Aorta (tissue), 5 donors: ENCODE measurements around the gene PAXIP1. TPM values are rescaled to one million over a fixed set of nuclear protein-coding genes. Genes with fewer than 3 reads are reported as not detected.

Experiments used
- ATAC-seq: fragments of 200-7000 bp; cut with Tn5 transposase; one replicate; pipeline ENCODE4 v1.9.1; 2022; ENCODE audit warnings: moderate library complexity; ENCODE audit not compliant: low FRiP score
- DNase-seq, 2 donors: peaks; one replicate each; pipeline ENCODE4 v3.0.0-alpha.2; 2020
- H3K27ac ChIP-seq, 2 donors: one replicate each; pipeline ENCODE4 v1.5.1; 2013; ENCODE audit warnings: low read length in 2 of 2, mild to moderate bottlenecking in 2 of 2, moderate library complexity in 2 of 2, control low read depth in 1 of 2, inconsistent platforms in 1 of 2, low read depth in 1 of 2
- H3K27me3 ChIP-seq, 2 donors: one replicate each; pipeline ENCODE4 v1.6.1; 2013; ENCODE audit warnings: control low read depth in 1 of 2, low read length in 1 of 2, mild to moderate bottlenecking in 1 of 2, moderate library complexity in 1 of 2; ENCODE audit not compliant: insufficient read depth in 2 of 2, control insufficient read depth in 1 of 2
- H3K36me3 ChIP-seq, 2 donors: one replicate each; pipeline ENCODE4 v1.6.1; 2013; ENCODE audit warnings: control low read depth in 1 of 2, low read length in 1 of 2, mild to moderate bottlenecking in 1 of 2; ENCODE audit not compliant: insufficient read depth in 2 of 2, control insufficient read depth in 1 of 2
- H3K4me1 ChIP-seq, 2 donors: one replicate each; pipeline ENCODE4 v1.6.1; 2013; ENCODE audit warnings: low read length in 2 of 2, control low read depth in 1 of 2, mild to moderate bottlenecking in 1 of 2, moderate library complexity in 1 of 2; ENCODE audit not compliant: insufficient read depth in 2 of 2, control insufficient read depth in 1 of 2
- H3K4me3 ChIP-seq, 2 donors: one replicate each; pipeline ENCODE4 v1.5.1; 2013; ENCODE audit warnings: low read length in 2 of 2, control low read depth in 1 of 2, mild to moderate bottlenecking in 1 of 2
- H3K9me3 ChIP-seq: one replicate; pipeline ENCODE4 v1.6.1; 2013; ENCODE audit warnings: mild to moderate bottlenecking, low read length; ENCODE audit not compliant: control insufficient read depth
- WGBS, 2 donors: extraction: QIAGEN DNeasy Blood & Tissue Kit; methylation state at CpG; one replicate each; pipeline ENCODE4 v1.1.7; 2013; 5-methylcytosine and 5-hydroxymethylcytosine counted together
- intact Hi-C, 2 donors: fragments of 100-400 bp; cut with DNase I; formaldehyde crosslinking; loops; one replicate each; pipeline versions ENCODE4 v1.14.2 to v1.15.0; 2022
- polyA plus RNA-seq, 2 donors: library from polyadenylated mRNA; stranded (reverse); fragments of 200-250 nt; gene quantifications; one replicate each; pipeline ENCODE4 v1.2.3, GENCODE V29; 2013
- total RNA-seq, 2 donors: library from RNA; stranded (reverse); fragmentation: NEBNext Ultra II Directional; extraction: Animal tissue kit (Norgen Biotek cat#: 25700); gene quantifications; one replicate each; pipeline ENCODE4 v1.2.1, GENCODE V29; 2021
- donor health status: healthy with polysubstance abuse.
- donor health status: Bipolar disorder and iron deficiency.
- donor health status: DM: no; HTN: no; CAD: no.
- donor health status: DM: no; HTN: no; CAD: no.
- donor health status: DM: yes; HTN: yes; CAD: no.

PAXIP1 gene
- total and polyA plus RNA-seq, 4 donors, result 3.4 to 12.2 (median 5.4) TPM

GRCh38 chr7:154914996-154915380 is 87.9 kb downstream of the PAXIP1 start:
- WGBS, 2 donors, result 79 to 80% methylated on average over 18 of the region's 18 CpGs
- Histone ChIP-seq H3K4me3 (no peak overlapping the region), H3K36me3 (no peaks in the 10 kb centered on the region), H3K27me3 (no peaks in the 10 kb centered on the region), H3K27ac (no peak overlapping the region), H3K9me3 (no peaks in the 10 kb centered on the region), H3K4me1 (no peaks in the 10 kb centered on the region)
- no peak for ATAC-seq
- intact Hi-C loops, result loop anchor here (5.0 kb wide), 2 partner anchors 37 to 427 kb away; no protein-coding TSS in a partner anchor
- DNase-seq, result peak in 1 of 2 donors; percentile 67

DNA sequence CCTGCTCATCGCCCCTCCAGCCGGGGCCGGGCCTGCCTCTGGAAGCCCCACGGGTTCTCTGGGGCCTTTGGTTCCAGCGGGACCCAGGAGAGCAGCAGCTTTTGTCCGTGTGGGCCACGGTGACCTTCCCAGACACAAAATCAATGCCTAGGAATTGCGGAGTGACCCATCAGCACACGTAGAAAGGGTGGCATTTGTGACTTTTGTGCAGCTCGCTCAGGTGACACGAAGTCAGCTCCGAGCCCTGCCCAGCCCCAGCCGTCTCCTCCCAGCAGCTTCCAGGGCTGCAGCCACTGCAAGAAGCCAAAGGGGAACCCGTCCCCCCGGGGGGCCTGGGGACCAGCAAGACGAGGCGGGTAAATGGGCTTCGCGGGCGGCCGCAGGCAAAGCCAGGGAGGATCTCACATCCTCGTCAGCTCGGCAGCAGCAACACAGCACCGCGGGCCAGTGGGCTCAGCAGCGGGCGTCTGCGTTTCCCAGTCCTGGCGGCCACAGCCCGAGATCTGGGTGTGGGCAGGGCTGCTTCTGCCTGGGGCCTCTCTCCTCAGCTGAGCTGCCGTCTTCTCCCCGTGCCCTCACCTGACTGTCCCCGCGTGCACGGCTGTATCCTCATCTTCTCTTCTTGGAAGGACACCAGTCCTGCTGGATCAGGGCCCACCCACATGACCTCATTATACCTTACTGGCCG is 88.5 kb downstream of the PAXIP1 start:
- no peaks in the 10 kb centered on the region for H3K9me3 ChIP-seq
- 42 to 50% methylated on average over 34 to 36 of the region's 36 CpGs for WGBS, 2 donors
- ATAC-seq (peak; percentile 13), DNase-seq (peak in 1 of 2 donors; percentile 71)
- no peaks in the 10 kb centered on the region for H3K36me3 ChIP-seq
- intact Hi-C loops, result loop anchor here (5.0 kb wide), 2 partner anchors 38 to 428 kb away; no protein-coding TSS in a partner anchor
- no peaks in the 10 kb centered on the region for H3K27me3 ChIP-seq
- no peak overlapping the region for H3K27ac ChIP-seq
- H3K4me3 ChIP-seq, result no peak overlapping the region
- H3K4me1 ChIP-seq, result no peaks in the 10 kb centered on the region

DNA sequence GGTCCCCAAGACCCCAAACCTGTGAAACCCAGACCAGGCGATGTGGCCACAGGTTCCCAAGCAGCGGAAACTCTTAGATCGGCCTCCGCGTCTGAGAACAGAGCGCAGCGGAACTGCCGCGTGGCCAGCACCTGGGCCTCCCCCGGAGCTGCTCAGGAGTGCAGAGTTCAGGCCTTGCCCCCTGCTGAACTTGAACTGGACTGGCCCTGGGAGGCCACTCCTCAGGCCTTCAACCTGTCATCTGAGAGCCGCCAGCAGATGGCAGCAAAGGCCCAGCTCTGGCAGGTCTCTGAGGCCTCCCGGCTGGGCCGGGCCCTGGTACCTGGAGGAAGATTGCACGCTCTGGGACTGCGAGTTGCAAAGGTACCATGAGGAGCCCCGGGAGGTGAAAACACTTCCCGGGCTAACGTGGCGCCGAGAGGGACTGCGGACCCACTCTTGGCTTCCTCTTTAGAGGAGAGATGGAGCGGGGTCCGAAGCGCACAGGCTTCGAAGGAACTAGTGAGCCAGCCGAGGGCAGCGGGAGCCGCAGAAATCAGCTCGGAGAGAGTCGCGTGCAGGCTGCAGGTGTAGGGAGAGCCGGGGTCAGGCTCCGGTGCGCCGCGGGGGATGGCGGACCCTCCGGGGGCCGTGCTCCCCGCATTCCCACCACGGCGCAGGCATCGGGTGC is 89.2 kb downstream of the PAXIP1 start:
- ATAC-seq, result peak; percentile 88
- Histone ChIP-seq H3K36me3 (no peaks in the 10 kb centered on the region), H3K4me1 (no peaks in the 10 kb centered on the region), H3K27me3 (no peaks in the 10 kb centered on the region), H3K27ac (no peak overlapping the region), H3K9me3 (no peaks in the 10 kb centered on the region), H3K4me3 (no peak overlapping the region)
- DNase-seq, result peak; percentile 89 to 98
- intact Hi-C loops, result loop anchor here (5.0 kb wide), 2 partner anchors 39 to 429 kb away; no protein-coding TSS in a partner anchor
- 8 to 9% methylated on average over 27 to 43 of the region's 43 CpGs for WGBS, 2 donors

DNA sequence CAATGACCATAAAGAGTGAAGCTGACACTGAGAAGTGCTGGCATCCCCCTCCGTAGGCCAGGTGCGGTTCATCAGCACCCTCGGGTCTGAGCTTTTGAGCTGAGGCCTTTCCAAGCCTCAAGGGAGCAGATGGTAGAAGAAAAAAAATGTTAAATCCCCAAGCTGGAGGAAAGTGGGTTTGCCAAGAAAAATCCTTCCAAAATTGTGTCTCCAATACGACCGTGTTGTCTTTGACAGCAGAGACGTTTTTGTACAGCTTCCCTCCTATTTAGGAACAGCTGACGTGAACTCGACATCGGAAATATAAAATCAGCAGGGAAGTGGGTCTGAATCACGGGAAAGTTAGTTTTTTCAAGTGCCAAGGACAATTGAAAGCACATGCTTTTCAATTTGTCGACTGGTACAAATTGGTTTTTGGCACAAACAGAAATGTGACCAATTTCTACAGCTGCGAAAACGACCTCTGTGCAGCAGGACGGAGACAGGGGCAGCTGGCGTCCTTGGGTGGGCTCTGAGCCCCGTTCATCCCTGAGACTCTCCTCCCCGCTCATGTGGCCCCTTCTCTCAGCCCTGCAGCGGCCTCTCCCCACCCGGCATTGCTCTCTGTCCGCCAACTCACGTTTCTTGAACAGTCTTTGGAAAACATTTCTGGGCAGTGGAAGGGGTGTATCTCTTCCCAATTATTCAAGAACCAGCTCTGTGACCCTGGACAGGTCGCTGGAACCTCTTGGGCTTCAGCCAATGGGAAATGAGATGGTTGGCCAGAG is 89.9 kb downstream of the PAXIP1 start:
- no peak overlapping the region for H3K4me3 ChIP-seq
- ATAC-seq, result no peak
- no peaks in the 10 kb centered on the region for H3K4me1 ChIP-seq
- H3K36me3 ChIP-seq, result no peaks in the 10 kb centered on the region
- intact Hi-C loops, result loop anchor here (5.0 kb wide), 2 partner anchors 39 to 429 kb away; no protein-coding TSS in a partner anchor
- no peak for DNase-seq
- 58 to 71% methylated on average over 22 of the region's 22 CpGs for WGBS, 2 donors
- no peaks in the 10 kb centered on the region for H3K9me3 ChIP-seq
- H3K27me3 ChIP-seq, result no peaks in the 10 kb centered on the region
- no peak overlapping the region for H3K27ac ChIP-seq

DNA sequence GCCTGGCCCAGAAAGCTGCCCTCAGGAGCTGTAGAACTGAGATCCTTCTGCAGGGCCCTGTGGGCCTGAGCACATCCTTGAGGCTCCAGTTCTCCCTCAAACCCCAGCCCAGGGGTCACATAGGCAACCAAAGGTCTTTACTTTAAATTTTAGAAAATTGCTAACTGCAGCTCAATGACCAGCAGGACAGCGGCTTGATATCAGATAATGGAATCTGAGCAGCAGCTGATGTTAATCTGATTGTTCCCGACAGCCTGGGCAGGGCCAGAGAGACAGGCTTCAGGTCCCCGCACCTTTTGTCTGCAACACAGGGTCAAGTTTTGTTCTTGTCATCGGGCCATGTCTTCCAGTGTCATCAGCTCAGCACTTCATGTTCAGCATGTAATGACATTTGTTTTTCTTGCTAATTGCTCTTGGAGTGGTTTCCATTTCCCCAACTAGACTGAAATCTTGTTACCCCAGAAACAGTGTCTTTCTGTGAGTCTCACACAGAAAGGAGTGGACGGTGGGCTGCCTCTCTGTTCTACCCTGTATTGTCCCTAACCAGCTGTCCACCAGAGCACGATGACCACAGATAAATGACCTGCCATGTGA is 91.0 kb downstream of the PAXIP1 start:
- no peaks in the 10 kb centered on the region for H3K9me3 ChIP-seq
- intact Hi-C loops, result loop anchor here (5.0 kb wide), 2 partner anchors 40 to 430 kb away; no protein-coding TSS in a partner anchor
- ATAC-seq, result no peak
- H3K4me3 ChIP-seq, result no peak overlapping the region
- H3K4me1 ChIP-seq, result no peaks in the 10 kb centered on the region
- no peaks in the 10 kb centered on the region for H3K27me3 ChIP-seq
- H3K36me3 ChIP-seq, result no peaks in the 10 kb centered on the region
- WGBS, 2 donors, result 90 to 94% methylated on average over 6 of the region's 6 CpGs
- DNase-seq, result no peak
- no peak overlapping the region for H3K27ac ChIP-seq

- no peak overlapping the region for H3K27ac ChIP-seq
- DNase-seq (no peak), ATAC-seq (no peak)
- intact Hi-C loops, result loop anchor here (5.0 kb wide), 2 partner anchors 41 to 431 kb away; no protein-coding TSS in a partner anchor
- no peak overlapping the region for H3K4me3 ChIP-seq
- 86 to 89% methylated on average over 2 of the region's 2 CpGs for WGBS, 2 donors
- no peaks in the 10 kb centered on the region for H3K4me1 ChIP-seq
- H3K27me3 ChIP-seq, result no peaks in the 10 kb centered on the region
- no peaks in the 10 kb centered on the region for H3K36me3 ChIP-seq
- H3K9me3 ChIP-seq, result no peaks in the 10 kb centered on the region
These were observed 91.5 kb downstream of the PAXIP1 start for GRCh38 chr7:154911411-154911810.

- Histone ChIP-seq H3K4me1 (no peaks in the 10 kb centered on the region), H3K27me3 (no peaks in the 10 kb centered on the region), H3K36me3 (no peaks in the 10 kb centered on the region), H3K9me3 (no peaks in the 10 kb centered on the region), H3K4me3 (no peak overlapping the region), H3K27ac (no peak overlapping the region)
- intact Hi-C loops, result loop anchor here (5.0 kb wide), 2 partner anchors 41 to 431 kb away; no protein-coding TSS in a partner anchor
- DNase-seq, result no peak
- 82 to 98% methylated on average over 4 of the region's 4 CpGs for WGBS, 2 donors
- no peak for ATAC-seq
These were observed 91.9 kb downstream of the PAXIP1 start for GRCh38 chr7:154910977-154911376.

DNA sequence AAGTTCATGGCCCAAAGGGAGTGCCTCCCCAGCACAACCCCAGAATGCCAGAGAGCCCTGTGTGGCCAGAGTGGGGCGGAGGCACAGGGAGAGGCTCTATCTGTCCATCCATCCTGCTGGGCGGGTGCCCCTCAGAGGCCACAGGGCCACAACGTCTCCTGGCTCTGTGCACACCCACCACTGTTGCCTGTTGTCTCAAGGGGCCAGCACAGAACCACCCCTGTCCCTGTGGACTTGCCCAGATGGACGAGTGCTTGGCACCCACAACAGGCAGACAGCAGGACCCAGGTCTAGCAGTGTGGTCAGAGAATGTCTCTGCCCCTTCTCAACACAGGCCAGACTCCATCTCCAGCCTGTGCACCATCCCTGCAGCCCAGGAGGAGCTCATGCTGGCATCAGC is 92.8 kb downstream of the PAXIP1 start:
- H3K36me3 ChIP-seq, result no peaks in the 10 kb centered on the region
- H3K4me3 ChIP-seq, result no peak overlapping the region
- no peak for DNase-seq
- H3K4me1 ChIP-seq, result no peaks in the 10 kb centered on the region
- intact Hi-C loops, result loop anchor here (5.0 kb wide), 2 partner anchors 42 to 432 kb away; no protein-coding TSS in a partner anchor
- no peak for ATAC-seq
- WGBS, 2 donors, result 70 to 78% methylated on average over 4 of the region's 4 CpGs
- H3K27ac ChIP-seq, result no peak overlapping the region
- no peaks in the 10 kb centered on the region for H3K9me3 ChIP-seq
- no peaks in the 10 kb centered on the region for H3K27me3 ChIP-seq
